ENCODE results near the gene RARS2.
"Not testable (repeated sequence)": the region's sequence is repeated elsewhere in the genome, so short reads cannot be mapped to it uniquely, and the experiment has no call there.

Gene RARS2, protein sequence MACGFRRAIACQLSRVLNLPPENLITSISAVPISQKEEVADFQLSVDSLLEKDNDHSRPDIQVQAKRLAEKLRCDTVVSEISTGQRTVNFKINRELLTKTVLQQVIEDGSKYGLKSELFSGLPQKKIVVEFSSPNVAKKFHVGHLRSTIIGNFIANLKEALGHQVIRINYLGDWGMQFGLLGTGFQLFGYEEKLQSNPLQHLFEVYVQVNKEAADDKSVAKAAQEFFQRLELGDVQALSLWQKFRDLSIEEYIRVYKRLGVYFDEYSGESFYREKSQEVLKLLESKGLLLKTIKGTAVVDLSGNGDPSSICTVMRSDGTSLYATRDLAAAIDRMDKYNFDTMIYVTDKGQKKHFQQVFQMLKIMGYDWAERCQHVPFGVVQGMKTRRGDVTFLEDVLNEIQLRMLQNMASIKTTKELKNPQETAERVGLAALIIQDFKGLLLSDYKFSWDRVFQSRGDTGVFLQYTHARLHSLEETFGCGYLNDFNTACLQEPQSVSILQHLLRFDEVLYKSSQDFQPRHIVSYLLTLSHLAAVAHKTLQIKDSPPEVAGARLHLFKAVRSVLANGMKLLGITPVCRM

DNA sequence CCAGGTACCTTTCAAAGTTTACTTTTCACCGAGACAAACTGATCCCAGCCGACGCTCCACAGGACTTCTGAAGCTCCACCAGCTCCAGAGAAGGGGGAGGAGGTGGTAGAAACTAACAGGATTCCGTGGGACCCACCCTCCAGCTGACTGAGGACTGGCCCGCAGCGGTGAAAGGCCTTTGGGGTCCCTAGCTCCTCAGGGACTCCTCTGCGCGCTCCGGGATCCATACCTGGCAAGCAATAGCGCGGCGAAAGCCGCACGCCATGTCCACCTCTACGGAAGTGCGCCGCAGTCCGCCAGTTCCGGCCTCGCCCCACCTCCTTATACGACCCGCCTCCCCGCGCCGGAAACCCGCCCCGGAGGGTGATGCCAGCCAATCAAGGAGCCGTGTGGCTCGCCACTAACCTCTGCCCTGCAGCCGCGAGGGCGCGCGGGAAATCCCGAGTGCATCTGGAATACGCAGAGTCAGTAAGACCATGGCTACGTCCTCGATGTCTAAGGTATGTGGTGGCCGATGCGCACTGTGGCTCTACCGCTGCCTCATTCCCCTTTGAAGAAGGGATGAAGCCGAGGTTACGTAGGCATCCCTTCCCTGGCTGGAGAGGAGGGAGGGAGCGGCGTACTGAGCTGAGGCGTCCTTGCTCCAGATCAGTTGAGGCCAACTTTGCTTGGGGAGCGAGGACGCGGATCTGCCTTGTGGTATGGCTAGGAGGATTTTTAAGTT is at the start of gene RARS2, which contains the start of gene ORC3:
TSS of gene RARS2 (minus strand) at position 295 of the 724 bp plus-strand sequence. CDS start at position 265, 30 bp downstream.
TSS of gene ORC3 (plus strand) at position 443 of the 724 bp plus-strand sequence. CDS start at position 477, 34 bp downstream.
- peak; percentile 74 for FAIRE-seq

DNA sequence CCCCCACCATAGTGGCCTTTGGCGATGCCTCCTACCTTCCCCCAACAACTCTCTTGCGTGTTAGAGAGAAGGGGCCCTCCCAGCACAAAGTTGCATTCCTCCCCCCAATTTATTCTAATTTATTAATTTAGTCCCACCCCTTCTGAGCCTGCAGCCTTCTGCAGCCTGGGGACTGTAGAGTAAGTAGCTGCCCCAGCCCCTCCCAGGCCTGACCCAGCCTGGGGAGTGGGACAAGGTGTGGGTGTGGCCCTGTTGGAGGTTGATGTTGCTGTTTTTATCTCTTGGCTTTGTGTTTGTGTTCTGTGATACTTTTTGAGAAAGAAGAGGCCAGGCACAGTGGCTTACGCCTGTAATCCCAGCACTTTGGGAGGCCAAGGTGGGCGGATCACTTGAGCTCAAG is 49.6 kb upstream of the RARS2 start:
- FAIRE-seq = no peak

DNA sequence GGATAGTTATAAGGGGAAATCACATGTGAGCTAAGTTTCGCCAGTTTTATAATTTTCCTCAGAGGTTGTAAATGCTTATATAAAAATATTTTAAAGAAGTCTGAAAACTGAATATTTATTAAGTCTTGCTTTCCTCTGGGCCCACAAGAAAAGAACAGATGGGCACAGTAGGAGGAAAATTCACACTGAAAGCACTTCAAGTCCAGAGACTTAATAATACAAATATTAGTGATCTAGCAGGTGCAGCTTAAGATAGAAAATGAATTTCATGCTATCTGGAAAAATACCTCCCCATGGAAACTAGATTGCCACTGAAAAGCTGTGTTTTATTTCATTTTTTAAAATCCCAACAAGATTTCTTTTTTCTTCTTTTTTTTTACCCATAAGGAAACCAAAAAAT is 47.3 kb upstream of the RARS2 start:
- no peak for FAIRE-seq

DNA sequence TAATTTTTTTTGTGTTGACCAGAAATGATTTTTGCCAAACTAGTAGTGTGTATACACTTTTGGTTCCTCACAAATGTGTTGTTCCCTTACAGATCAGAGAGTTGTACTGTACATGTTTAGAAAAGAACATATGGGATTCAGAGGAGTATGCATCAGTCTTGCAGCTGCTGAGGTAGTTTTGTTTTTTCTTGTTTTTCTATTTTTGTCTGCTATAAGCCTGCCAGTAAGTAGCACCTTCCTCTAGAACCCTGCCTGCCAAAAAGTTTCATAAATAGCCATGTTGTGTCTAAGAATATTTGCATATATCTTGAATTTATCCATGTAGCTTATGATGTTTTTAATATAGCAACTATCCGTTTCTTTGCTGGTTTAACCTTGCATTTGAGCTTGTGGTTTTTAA is 46.5 kb upstream of the RARS2 start:
- FAIRE-seq = no peak

DNA sequence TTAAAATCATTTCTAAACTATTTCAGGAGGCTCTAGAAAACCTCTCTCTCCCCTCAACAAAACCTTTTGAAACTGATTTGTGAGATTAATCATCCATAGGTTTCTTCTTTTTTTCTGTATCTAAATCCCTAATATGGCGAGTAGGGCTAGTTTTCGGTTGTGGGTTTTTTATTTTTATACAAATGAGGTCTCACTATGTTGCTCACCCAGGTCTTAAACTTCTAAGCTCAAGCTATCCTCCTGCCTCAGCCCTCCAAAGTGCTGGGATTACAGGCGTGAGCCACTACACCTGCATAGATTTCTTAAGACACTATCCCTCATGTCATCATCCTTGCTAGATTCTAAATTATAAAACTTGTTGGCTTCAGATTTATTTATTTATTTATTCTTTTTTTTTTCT is 44.1 kb upstream of the RARS2 start:
- FAIRE-seq = no peak

DNA sequence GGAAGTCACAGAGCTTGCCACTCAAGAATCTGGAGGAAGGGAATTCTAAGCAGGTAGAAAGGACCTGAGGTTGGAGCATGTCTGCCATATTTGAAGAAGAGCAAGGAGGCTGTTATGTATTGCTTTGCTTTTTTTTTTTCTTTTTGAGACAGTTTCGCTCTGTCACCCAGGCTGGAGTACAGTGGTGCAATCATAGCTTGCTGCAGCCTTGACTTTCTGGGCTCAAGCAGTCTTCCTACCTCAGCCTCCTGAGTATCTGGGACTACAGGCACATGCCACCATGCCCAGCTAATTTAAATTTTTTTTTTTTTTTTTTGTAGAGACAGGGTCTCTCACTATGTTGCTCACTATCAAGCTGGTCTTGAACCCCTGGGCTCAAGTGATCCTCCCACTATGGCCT is 41.0 kb upstream of the RARS2 start:
- FAIRE-seq = no peak

DNA sequence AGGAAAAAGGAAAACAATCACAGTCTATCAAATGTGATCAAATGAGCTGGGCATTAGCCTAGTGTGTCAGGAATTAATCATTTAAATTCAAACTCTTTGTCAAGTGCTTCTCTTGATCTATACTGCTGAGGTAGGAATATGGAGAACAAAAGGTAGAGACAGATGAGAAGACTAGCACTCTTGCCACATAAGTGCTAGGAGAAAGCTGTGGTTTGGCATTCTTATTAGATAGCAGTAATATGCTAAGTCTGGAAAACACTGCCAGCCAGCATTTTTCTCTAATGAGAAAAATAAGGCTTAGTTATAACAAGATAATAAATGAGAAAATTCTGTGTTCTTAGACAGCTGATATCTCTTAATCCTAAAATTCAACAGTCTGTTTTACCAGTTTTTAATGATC is 39.1 kb upstream of the RARS2 start:
- no peak for FAIRE-seq

DNA sequence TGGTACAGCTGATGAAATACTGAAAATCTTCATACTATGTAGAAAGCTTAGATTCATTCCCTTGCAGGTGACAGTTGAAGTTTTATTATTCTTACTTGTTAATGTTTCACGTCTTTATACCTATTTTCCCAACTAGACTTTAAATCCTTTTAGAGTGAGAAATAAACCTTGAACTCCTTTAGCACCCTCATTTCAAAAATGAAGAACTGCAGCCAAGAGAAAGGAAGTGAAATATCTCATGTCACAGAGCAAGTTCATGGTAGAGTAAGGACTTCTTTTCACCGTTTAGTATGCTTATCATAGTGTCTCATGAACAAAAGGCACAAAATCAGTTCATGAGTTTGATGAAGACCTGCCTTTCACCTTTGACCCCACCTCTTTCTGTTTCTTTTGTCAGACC is 38.6 kb upstream of the RARS2 start:
- no peak for FAIRE-seq

DNA sequence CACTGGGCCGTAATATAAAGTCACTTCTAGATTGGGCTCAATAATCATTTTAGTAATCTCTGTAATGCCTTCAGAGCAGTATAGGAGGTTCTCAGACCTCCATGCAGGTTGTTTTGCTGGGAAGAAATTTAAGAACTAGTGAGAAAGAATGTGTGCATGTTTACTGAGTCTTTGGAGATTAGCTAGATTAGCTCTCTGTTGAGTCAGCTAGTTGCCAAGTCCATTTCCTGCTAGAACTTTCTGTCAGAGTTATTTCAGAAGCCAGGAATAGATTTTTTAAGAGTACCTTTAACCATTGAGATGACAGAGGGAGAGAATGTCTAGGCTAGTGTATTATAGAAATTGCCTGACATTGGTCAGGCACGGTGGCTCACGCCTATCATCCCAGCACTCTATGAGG is 33.5 kb upstream of the RARS2 start:
- FAIRE-seq = no peak

DNA sequence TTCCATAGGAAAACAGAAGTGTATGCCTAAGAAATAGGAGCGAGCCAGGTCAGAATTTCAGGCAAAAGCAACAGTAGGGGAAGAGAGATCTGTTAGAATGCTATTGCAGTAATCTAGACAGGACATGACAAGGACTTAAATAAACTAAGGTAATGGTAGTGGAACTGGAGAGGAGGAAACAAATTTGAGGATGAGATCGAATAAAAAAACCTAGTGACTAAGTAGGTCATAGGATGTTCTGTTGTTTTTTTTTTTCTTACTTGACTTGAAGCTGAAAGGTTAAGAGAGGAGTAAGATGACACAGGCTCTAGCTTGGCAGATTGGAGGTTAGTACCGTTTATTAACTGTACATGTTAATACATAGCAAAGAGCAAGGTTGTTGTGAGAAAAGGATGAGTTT is 28.7 kb upstream of the RARS2 start:
- FAIRE-seq = no peak

DNA sequence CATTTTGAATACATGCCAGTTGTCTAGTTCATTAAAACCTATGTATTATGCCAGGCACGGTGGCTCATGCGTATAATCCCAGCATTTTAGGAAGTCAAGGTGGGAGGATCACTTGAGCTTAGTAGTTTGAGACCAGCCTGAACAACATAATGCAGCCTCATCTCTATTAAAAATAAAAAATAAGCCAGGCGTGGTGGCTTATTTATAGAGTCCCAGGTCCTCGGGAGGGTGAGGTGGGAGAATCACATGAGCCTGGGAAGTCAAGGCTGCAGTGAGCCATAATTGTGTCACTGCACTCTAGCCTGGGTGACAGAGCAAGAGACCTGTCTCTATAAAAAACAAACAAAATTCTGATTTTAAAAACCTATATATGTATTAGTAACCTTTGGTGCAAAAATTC is 27.6 kb upstream of the RARS2 start:
- no peak for FAIRE-seq

DNA sequence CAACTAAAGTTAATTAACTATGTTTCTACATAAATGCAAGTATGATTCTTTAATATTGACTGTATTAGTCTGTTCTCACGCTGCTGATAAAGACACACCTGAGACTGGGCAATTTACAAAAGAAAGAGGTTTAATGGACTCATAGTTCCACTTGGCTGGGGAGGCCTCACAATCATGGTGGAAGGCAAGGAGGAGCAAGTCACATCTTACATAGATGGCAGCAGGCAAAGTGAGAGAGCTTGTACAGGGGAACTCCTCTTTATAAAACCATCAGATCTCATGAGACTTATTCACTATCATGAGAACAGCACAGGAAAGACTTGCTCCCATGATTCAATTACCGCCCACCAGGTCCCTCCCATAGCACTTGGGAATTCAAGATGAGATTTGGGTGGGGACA is 23.2 kb upstream of the RARS2 start:
- FAIRE-seq = not testable (repeated sequence)

DNA sequence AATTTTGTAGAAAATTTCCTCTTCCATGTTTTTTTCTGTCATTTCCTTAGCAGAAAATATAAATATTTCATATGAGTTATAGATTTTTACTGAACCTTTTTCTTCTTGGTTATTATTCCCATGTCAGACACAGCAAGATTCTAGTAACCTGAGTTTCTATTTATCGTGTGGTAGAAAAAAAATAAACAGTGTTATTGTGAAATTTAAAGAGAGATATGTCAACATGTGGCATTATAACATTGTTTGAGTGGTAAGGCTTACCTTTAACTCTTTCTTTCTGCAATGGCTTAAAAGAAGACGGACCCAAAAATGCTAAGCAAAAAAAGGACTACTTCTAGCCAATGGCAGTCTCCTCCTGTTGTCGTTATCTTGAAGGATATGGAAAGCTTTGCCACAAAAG is 19.0 kb upstream of the RARS2 start:
- FAIRE-seq = no peak

DNA sequence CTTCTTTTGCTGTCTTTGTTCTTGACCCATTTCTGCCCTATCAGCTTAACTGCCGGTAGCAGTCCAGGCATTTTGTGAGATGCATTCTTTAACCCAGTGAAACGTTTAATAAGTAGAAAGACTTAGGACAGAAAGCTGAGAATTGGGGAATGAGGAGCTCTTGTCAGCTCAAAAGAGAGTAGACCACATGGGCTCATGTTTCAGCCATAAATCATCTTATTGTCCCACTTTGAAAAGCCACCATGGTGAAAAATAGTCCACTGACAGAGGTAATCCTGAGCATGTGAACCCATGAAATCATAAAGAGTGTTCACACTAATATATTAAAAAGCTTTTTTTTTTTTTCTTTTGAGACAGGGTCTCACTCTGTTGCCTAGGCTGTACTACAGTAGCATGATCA is 16.4 kb upstream of the RARS2 start:
- no peak for FAIRE-seq

DNA sequence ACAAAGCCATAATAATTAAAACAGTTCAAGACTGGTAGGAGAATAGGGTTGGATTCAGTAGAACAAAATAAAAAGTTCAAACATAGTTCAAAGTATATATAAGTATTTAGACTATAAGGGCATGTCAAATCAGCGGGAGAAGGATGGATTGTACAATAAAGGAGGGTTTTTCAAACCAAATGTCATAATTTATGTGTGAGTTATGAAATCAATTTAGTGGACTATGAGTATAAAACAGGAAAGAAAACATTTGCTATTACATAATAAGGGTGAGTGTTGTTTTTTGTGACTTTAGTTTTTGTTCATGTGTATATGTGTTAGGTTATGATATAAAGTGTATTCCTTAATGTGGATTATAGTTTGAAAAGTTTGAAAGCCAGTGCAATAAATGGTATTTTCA is 10.8 kb upstream of the RARS2 start:
- FAIRE-seq = no peak

DNA sequence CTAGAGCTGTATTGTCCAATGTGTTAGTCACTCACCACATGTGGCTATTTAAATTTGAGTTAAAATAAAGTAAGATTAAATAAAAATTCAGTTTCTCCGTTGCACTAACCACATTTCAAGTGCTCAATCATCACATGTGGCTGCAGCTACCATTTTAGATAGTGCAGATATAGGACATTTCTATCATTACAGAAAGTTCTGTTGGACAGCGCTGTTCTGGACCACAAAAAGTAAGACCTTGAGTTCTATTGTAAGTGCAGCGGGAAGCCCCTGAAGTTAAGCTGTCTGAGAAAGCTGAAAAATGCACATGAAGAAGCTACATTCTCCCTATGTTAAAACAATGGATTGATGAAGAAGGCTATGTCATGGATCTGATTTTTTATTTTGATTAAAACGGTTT is 1.2 kb upstream of the RARS2 start:
- no peak for FAIRE-seq

DNA sequence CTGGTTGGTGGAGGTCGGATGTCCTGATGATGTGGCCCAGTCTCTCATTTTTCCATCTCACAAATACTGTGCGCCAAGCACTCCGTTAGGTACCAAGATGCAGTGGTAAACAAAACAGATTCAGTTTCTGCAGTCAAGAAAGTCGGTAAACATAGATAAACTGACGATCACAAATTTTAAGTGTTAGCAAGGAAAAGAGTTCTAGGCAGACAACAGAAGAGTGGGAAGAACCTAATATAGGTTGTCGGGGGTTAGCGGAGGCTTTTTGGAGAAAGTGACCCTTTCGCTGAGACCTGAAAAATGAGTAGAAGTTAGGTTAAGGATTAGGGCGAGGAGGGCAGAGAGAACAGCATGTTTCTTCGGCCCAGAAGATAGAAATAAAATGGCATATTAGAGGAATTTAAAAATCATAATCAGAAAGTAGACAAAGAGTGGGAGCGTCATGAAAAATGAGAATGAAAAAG is 662 bp upstream of the RARS2 start:
- no peak for FAIRE-seq

DNA sequence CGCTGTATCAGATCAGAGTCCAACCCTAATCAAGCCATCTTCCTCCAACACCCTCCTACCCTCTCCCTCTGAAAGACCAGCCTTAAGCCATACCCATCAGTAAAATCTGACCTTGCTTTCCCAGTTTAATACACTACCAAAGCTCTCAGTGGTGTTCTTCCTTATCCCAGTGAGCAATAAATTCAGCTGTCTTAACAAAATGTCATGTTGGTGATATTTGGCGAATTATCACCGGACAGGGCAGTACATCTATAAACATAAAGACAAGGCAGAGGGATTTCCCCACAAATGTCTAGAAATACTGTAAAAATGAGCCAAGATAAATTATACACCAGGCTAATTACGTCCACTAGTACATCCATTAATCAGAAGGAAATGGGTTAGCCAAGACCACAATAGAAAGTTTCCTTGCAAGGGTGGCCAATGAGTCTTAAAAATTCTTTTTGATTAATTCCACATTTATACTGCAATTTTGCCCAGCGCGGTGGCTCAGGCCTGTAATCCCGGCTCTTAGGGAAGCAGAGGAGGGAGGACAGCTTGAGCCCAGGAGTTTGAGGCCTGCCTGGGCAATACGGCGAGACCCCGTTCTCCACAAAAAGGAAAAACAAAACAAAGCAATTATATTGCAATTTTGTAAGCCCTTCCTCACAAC is 905 bp downstream of the RARS2 start:
- no peak for FAIRE-seq

DNA sequence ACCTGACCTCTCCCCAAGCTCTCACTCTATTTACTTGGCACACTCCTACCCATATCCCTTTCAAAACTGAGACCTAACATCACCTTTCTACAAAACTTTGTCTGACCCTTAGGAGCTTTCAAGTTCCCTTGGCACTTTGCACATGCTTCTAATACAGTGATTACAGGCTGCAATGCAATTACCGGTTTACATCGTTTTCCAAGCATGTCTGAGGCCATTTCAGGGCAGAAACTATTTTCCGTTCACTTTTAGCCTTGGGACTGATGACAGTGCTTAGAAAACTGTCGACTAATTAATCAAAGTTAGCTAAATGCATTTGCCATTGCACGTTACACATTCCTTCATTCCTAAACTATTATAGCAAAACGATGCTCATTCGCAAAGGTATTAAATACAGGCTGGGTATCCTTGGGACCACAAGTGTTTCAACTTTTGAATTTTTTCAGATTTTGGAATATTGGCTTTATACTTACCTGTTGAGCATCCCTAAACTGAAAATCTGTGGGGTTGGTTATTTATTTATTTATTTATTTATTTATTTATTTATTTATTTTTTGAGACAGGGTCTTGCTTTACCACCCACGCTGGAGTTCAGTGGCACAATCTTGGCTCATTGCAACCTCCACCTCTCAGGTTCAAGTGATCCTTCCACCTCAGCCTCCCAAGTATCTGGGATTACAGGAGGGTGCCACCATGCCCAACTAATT is 3.3 kb downstream of the RARS2 start:
- no peak for FAIRE-seq

DNA sequence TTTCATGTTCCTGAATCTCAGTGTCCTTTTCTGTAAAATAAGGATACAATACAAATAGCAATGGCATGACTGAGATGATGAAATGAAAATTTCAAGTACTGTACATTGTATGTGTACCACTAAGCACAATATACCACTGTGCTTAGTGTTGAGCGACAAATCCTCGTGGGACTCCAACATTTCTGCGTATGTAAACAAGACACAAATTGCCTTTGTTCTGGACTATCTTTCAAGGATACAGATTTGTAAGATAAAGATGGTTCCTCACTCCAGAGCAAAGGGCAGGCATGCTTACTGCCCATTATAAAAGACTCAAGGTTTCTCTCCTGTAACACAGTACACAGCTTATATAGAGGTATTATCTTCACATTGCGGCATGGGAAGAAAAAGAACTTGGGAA is 6.0 kb downstream of the RARS2 start:
- no peak for FAIRE-seq

DNA sequence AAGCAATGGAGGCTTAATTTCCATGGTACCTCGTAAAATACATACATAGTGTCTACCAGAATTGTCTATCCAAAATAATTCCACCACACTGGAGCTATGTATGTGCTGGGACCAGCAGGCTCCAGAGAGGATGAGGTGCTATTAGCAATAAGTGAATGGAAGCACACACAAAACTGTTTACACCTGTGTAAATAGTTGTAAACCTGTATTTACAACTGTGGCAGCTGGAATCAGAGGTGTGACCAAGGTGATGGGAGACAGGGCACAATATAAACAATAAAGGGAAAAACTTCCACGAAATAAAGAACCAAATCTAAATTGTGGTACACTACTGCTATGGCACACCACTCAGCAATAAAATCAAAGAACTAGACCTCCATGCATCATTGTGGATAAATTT is 14.4 kb downstream of the RARS2 start:
- FAIRE-seq = no peak

DNA sequence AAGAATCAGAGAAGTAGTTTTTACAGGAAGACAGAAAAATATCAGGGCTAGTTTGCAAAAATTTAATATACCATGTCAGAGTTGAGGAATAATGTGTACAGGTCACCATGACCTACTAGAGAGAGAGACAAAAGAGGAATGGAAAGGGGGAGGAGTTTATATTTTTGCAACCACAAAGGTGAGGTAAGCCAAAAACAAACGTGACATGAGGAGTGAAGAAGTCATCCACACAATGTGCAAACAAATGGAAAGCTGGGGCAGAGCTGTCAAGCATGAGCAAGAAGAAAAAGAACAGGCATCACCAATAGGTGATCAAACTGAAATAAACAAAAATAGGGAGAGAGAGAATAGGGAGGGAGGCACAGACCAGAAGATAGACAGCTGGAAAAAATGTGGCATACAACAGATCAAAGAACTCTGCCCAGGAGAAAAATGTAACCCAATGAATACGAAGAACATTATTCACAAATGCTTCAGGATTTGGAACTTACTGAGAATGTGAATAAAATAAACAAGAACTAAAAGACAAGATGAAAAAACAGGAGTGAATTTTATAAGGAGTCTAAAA is 15.5 kb downstream of the RARS2 start:
- peak; percentile 78 for FAIRE-seq

All from endometrium (tissue), 2 donors.